ENCODE results near the gene FRY. TPM values are rescaled to one million over a fixed set of nuclear protein-coding genes. Genes with fewer than 3 reads are reported as not detected.

FRY gene
- total RNA-seq, 2 donors from 2014 or later: 122 to 165 TPM

GRCh38 chr13:32039056-32039455 lies 7.5 kb downstream of the FRY start:
- Histone ChIP-seq H3K4me3 (no peak overlapping the region), H3K9me3 (no peaks in the 10 kb centered on the region), H3K27me3 (replicated peaks; ENCODE audit: insufficient read depth) (no peaks in the 10 kb centered on the region), H3K4me1 (ENCODE audit: control insufficient read depth in 1 of 2, low read depth in 2 of 2) (peaks cover 10 to 35% of the 10 kb centered on the region in 2 donors), H3K36me3 (no peaks in the 10 kb centered on the region), H3K27ac (no peak overlapping the region)
- ATAC-seq (ENCODE audit: insufficient number of reproducible peaks, low FRiP score, low read depth): no peak
- DNase-seq (ENCODE audit: low spot score): no peak
- TF ChIP-seq CTCF (IDR thresholded peaks at IDR 0.05): no peak

- ATAC-seq (ENCODE audit: insufficient number of reproducible peaks, low FRiP score, low read depth) (no peak), DNase-seq (ENCODE audit: low spot score) (no peak)
- H3K4me1 ChIP-seq (ENCODE audit: control insufficient read depth in 1 of 2, low read depth in 2 of 2): peaks cover 10 to 31% of the 10 kb centered on the region in 2 donors
- H3K27me3 ChIP-seq (replicated peaks; ENCODE audit: insufficient read depth): no peaks in the 10 kb centered on the region
- H3K27ac ChIP-seq: no peak overlapping the region
- no peak overlapping the region for H3K4me3 ChIP-seq
- no peaks in the 10 kb centered on the region for H3K36me3 ChIP-seq
- no peaks in the 10 kb centered on the region for H3K9me3 ChIP-seq
- TF ChIP-seq CTCF (IDR thresholded peaks at IDR 0.05): no peak
Observed at GRCh38 chr13:32039528-32039927, 8.0 kb downstream of the FRY start.

- no peak for TF ChIP-seq CTCF (IDR thresholded peaks at IDR 0.05)
- no peaks in the 10 kb centered on the region for H3K9me3 ChIP-seq
- ATAC-seq (ENCODE audit: insufficient number of reproducible peaks, low FRiP score, low read depth): no peak
- no peaks in the 10 kb centered on the region for H3K36me3 ChIP-seq
- H3K4me3 ChIP-seq: no peak overlapping the region
- DNase-seq (ENCODE audit: low spot score): no peak
- peaks cover 10 to 31% of the 10 kb centered on the region in 2 donors for H3K4me1 ChIP-seq (ENCODE audit: control insufficient read depth in 1 of 2, low read depth in 2 of 2)
- no peaks in the 10 kb centered on the region for H3K27me3 ChIP-seq (replicated peaks; ENCODE audit: insufficient read depth)
- H3K27ac ChIP-seq: no peak overlapping the region
Observed at GRCh38 chr13:32040052-32040642, 8.6 kb downstream of the FRY start.

- H3K27ac ChIP-seq: no peak overlapping the region
- TF ChIP-seq CTCF (IDR thresholded peaks at IDR 0.05): no peak
- DNase-seq (ENCODE audit: low spot score): no peak
- no peaks in the 10 kb centered on the region for H3K9me3 ChIP-seq
- peaks cover 10 to 30% of the 10 kb centered on the region in 2 donors for H3K4me1 ChIP-seq (ENCODE audit: control insufficient read depth in 1 of 2, low read depth in 2 of 2)
- no peak overlapping the region for H3K4me3 ChIP-seq
- no peak for ATAC-seq (ENCODE audit: insufficient number of reproducible peaks, low FRiP score, low read depth)
- H3K27me3 ChIP-seq (replicated peaks; ENCODE audit: insufficient read depth): no peaks in the 10 kb centered on the region
- H3K36me3 ChIP-seq: no peaks in the 10 kb centered on the region
Observed at GRCh38 chr13:32040689-32041088, 9.1 kb downstream of the FRY start.

- no peak overlapping the region for H3K4me3 ChIP-seq
- no peaks in the 10 kb centered on the region for H3K36me3 ChIP-seq
- no peak for TF ChIP-seq CTCF (IDR thresholded peaks at IDR 0.05)
- no peak for ATAC-seq (ENCODE audit: insufficient number of reproducible peaks, low FRiP score, low read depth)
- no peaks in the 10 kb centered on the region for H3K27me3 ChIP-seq (replicated peaks; ENCODE audit: insufficient read depth)
- no peak for DNase-seq (ENCODE audit: low spot score)
- no peaks in the 10 kb centered on the region for H3K9me3 ChIP-seq
- H3K27ac ChIP-seq: no peak overlapping the region
- peaks cover 2 to 29% of the 10 kb centered on the region in 2 donors for H3K4me1 ChIP-seq (ENCODE audit: control insufficient read depth in 1 of 2, low read depth in 2 of 2)
Observed at GRCh38 chr13:32041429-32041828, 9.9 kb downstream of the FRY start.
